Activated CD8-positive, alpha-beta T cell treated with anti-CD3 and anti-CD28 coated beads for 36 hours (primary cell): ENCODE measurements around the gene PPP2R2C. TPM values are rescaled to one million over a fixed set of nuclear protein-coding genes. Genes with fewer than 3 reads are reported as not detected.

Experiments used
- ATAC-seq: fragments of 200-7000 bp; cut with Tn5 transposase; one replicate; pipeline ENCODE4 v1.10.0; 2021; ENCODE audit warnings: mild to moderate bottlenecking, moderate library complexity
- CTCF ChIA-PET: fragments of 350-600 bp; sonication (Branson Sonifier 250); formaldehyde crosslinking; loops from one replicate; lab custom pipeline; 2021; ENCODE audit warnings: antibody characterized with exemption; lab: Charles Lee
- POLR2A ChIA-PET: fragments of 350-600 bp; sonication (Branson Sonifier 250); formaldehyde crosslinking; loops from one replicate; lab custom pipeline; 2021; ENCODE audit warnings: antibody characterized with exemption; lab: Charles Lee
- DNase-seq: peaks from one replicate; pipeline ENCODE4 v3.0.0-alpha.2; 2020
- H3K27ac Mint-ChIP-seq: one replicate; pipeline ENCODE4 v1.8.0; 2021; ENCODE audit warnings: mild to moderate bottlenecking, mixed read lengths
- H3K27me3 Mint-ChIP-seq: one replicate; pipeline ENCODE4 v1.8.0; 2021; ENCODE audit warnings: mixed read lengths
- H3K36me3 Mint-ChIP-seq: one replicate; pipeline ENCODE4 v1.8.0; 2021; ENCODE audit warnings: low read depth, mixed read lengths
- H3K4me1 Mint-ChIP-seq: one replicate; pipeline ENCODE4 v1.8.0; 2021; ENCODE audit warnings: low read depth, mixed read lengths
- H3K4me3 Mint-ChIP-seq: one replicate; pipeline ENCODE4 v1.8.0; 2021; ENCODE audit warnings: mild to moderate bottlenecking, moderate library complexity, mixed read lengths
- H3K9me3 Mint-ChIP-seq: one replicate; pipeline ENCODE4 v1.8.0; 2021; ENCODE audit warnings: mixed read lengths
- CTCF ChIP-seq: fragments of 200-600 bp; IDR thresholded peaks from one replicate; pipeline ENCODE4 v1.8.0; 2022; ENCODE audit warnings: antibody characterized with exemption, mild to moderate bottlenecking
- intact Hi-C: fragments of 100-400 bp; cut with micrococcal nuclease; formaldehyde crosslinking; loops from one replicate; pipeline ENCODE4 v1.10.0; 2022
- total RNA-seq, 2 experiments: library from RNA; stranded (reverse); gene quantifications; one replicate each; pipeline ENCODE4 v1.2.3, GENCODE V29; 2021

PPP2R2C gene
- total RNA-seq, 2 experiments from 2014 or later, result not detected

GRCh38 chr4:6349896-6350603, 122.4 kb downstream of the PPP2R2C start:
- no peaks in the 10 kb centered on the region for H3K9me3 Mint-ChIP-seq
- no peak overlapping the region for H3K27ac Mint-ChIP-seq
- H3K4me1 Mint-ChIP-seq, result no peaks in the 10 kb centered on the region
- no peak for ATAC-seq
- no peak overlapping the region for H3K4me3 Mint-ChIP-seq
- H3K27me3 Mint-ChIP-seq, result peaks cover 7% of the 10 kb centered on the region
- no peak for TF ChIP-seq CTCF
- no peak for DNase-seq
- ChIA-PET POLR2A (no interaction called here), CTCF (interaction anchor here (1.0 kb wide), 1 partner anchor 19 kb away, joined by 3 read pairs; no protein-coding TSS in a partner anchor)
- no peaks in the 10 kb centered on the region for H3K36me3 Mint-ChIP-seq
- intact Hi-C loops, result no loop called here

GRCh38 chr4:6348408-6348807, 124.0 kb downstream of the PPP2R2C start:
- Mint-ChIP-seq H3K27me3 (peaks cover 3% of the 10 kb centered on the region), H3K4me1 (no peaks in the 10 kb centered on the region), H3K36me3 (no peaks in the 10 kb centered on the region), H3K27ac (no peak overlapping the region), H3K9me3 (no peaks in the 10 kb centered on the region), H3K4me3 (no peak overlapping the region)
- no peak for TF ChIP-seq CTCF
- ATAC-seq (no peak), DNase-seq (no peak)
- CTCF ChIA-PET, result no interaction called here
- intact Hi-C loops, result no loop called here
- POLR2A ChIA-PET, result no interaction called here

GRCh38 chr4:6347511-6348045, 124.8 kb downstream of the PPP2R2C start:
- intact Hi-C loops, result no loop called here
- DNase-seq (no peak), ATAC-seq (no peak)
- H3K9me3 Mint-ChIP-seq, result no peaks in the 10 kb centered on the region
- H3K36me3 Mint-ChIP-seq, result no peaks in the 10 kb centered on the region
- ChIA-PET POLR2A (no interaction called here), CTCF (interaction anchor here (0.7 to 1.0 kb wide), 2 partner anchors 15 to 17 kb away, joined by 3 read pairs; no protein-coding TSS in a partner anchor)
- H3K4me3 Mint-ChIP-seq, result no peak overlapping the region
- H3K27ac Mint-ChIP-seq, result no peak overlapping the region
- TF ChIP-seq CTCF, result no peak
- peaks cover 6% of the 10 kb centered on the region for H3K27me3 Mint-ChIP-seq
- no peaks in the 10 kb centered on the region for H3K4me1 Mint-ChIP-seq

GRCh38 chr4:6346373-6347110, 125.9 kb downstream of the PPP2R2C start:
- CTCF ChIA-PET, result interaction anchor here (0.7 to 1.0 kb wide), 2 partner anchors 14 to 16 kb away, joined by 3 read pairs; no protein-coding TSS in a partner anchor

More at GRCh38 chr4:6346373-6347110, 125.9 kb downstream of the PPP2R2C start:
- H3K27me3 Mint-ChIP-seq, result peaks cover 6% of the 10 kb centered on the region
- POLR2A ChIA-PET, result no interaction called here
- no peak for TF ChIP-seq CTCF
- ATAC-seq (no peak), DNase-seq (no peak)
- H3K4me3 Mint-ChIP-seq, result no peak overlapping the region
- H3K36me3 Mint-ChIP-seq, result no peaks in the 10 kb centered on the region
- no peak overlapping the region for H3K27ac Mint-ChIP-seq
- H3K4me1 Mint-ChIP-seq, result no peaks in the 10 kb centered on the region
- no peaks in the 10 kb centered on the region for H3K9me3 Mint-ChIP-seq
- intact Hi-C loops, result no loop called here
